ENCODE measurements around the gene RGS3. TPM values are rescaled to one million over a fixed set of nuclear protein-coding genes. Genes with fewer than 3 reads are reported as not detected.

The RGS3 gene
- total and polyA plus RNA-seq, 12 donors: 65.4 to 201 (median 132) TPM

- H3K27ac ChIP-seq: peak overlapping the region in 8 of 10 donors; percentile 24 to 91 (median 84)
- 68 to 75% methylated on average over 5 of the region's 5 CpGs for WGBS, 2 donors
These were observed 74.6 kb downstream of the RGS3 start for GRCh38 chr9:113538131-113538530.

GRCh38 chr9:113538701-113539430 is 75.3 kb downstream of the RGS3 start:
- TF ChIP-seq CTCF (IDR thresholded peaks at IDR 0.05): no peak
- peaks cover 0 to 84% (median 17%) of the 10 kb centered on the region in 9 donors for H3K36me3 ChIP-seq
- H3K27me3 ChIP-seq: no peaks in the 10 kb centered on the region
- peak overlapping the region in 7 of 10 donors; percentile 73 to 91 (median 86) for H3K27ac ChIP-seq
- ATAC-seq (no peak), DNase-seq (no peak)
- intact Hi-C loops (cut with DNase I): loop anchor here in 1 of 10 donors (5.0 kb wide), 1 partner anchor 33 kb away; no protein-coding TSS in a partner anchor
- WGBS, 2 donors: 92 to 95% methylated on average over 14 of the region's 14 CpGs
- no peak overlapping the region for H3K4me3 ChIP-seq
- H3K4me1 ChIP-seq: peaks cover 38 to 100% (median 75%) of the 10 kb centered on the region in 9 donors
- H3K9me3 ChIP-seq: no peaks in the 10 kb centered on the region

More at GRCh38 chr9:113538131-113538530, 74.6 kb downstream of the RGS3 start:
- no peak overlapping the region for H3K4me3 ChIP-seq
- H3K36me3 ChIP-seq: peaks cover 0 to 84% (median 17%) of the 10 kb centered on the region in 9 donors
- H3K27me3 ChIP-seq: no peaks in the 10 kb centered on the region
- peaks cover 38 to 98% (median 79%) of the 10 kb centered on the region in 9 donors for H3K4me1 ChIP-seq
- TF ChIP-seq CTCF (IDR thresholded peaks at IDR 0.05): no peak
- intact Hi-C loops (cut with DNase I): loop anchor here in 1 of 10 donors (5.0 kb wide), 1 partner anchor 34 kb away; no protein-coding TSS in a partner anchor
- DNase-seq: no peak
- no peaks in the 10 kb centered on the region for H3K9me3 ChIP-seq
- ATAC-seq: no peak

- no peaks in the 10 kb centered on the region for H3K27me3 ChIP-seq
- intact Hi-C loops (cut with DNase I): loop anchor here in 1 of 10 donors (5.0 kb wide), 1 partner anchor 37 kb away; no protein-coding TSS in a partner anchor
- no peak for ATAC-seq
- H3K27ac ChIP-seq: peak overlapping the region in 5 of 10 donors; percentile 50 to 91 (median 78)
- no peak for DNase-seq
- peaks cover 38 to 97% (median 70%) of the 10 kb centered on the region in 9 donors for H3K4me1 ChIP-seq
- no peak overlapping the region for H3K4me3 ChIP-seq
- H3K36me3 ChIP-seq: peaks cover 0 to 92% (median 17%) of the 10 kb centered on the region in 9 donors
- no peak for TF ChIP-seq CTCF (IDR thresholded peaks at IDR 0.05)
- WGBS, 2 donors: 73 to 75% methylated on average over 6 of the region's 6 CpGs
- H3K9me3 ChIP-seq: no peaks in the 10 kb centered on the region
These were observed 76.9 kb downstream of the RGS3 start for GRCh38 chr9:113540466-113540865.

- Histone ChIP-seq H3K27me3 (no peaks in the 10 kb centered on the region), H3K4me3 (no peak overlapping the region), H3K36me3 (peaks cover 0 to 95% (median 17%) of the 10 kb centered on the region in 9 donors), H3K9me3 (no peaks in the 10 kb centered on the region), H3K4me1 (peaks cover 33 to 97% (median 68%) of the 10 kb centered on the region in 9 donors), H3K27ac (peak overlapping the region in 7 of 10 donors; percentile 2 to 91 (median 67))
- peak in 1 of 2 donors; percentile 48 for DNase-seq
- peak in 7 of 8 donors; percentile 2 to 48 (median 36) for ATAC-seq
- intact Hi-C loops (cut with DNase I): loop anchor here in 1 of 10 donors (5.0 kb wide), 1 partner anchor 36 kb away; no protein-coding TSS in a partner anchor
- no peak for TF ChIP-seq CTCF (IDR thresholded peaks at IDR 0.05)
- 63 to 67% methylated on average over 12 of the region's 12 CpGs for WGBS, 2 donors
These were observed 77.7 kb downstream of the RGS3 start for GRCh38 chr9:113541019-113541900.
